ENCODE results near the gene SUV39H1. TPM values are rescaled to one million over a fixed set of nuclear protein-coding genes. Genes with fewer than 3 reads are reported as not detected.
A peak's percentile ranks its signal among the peaks of the same experiment; 100 is the strongest.
"Not testable (repeated sequence)": the region's sequence is repeated elsewhere in the genome, so short reads cannot be mapped to it uniquely, and the experiment has no call there.

The SUV39H1 gene
- total RNA-seq, 1 donor from 2014 or later = 11.5 TPM

DNA sequence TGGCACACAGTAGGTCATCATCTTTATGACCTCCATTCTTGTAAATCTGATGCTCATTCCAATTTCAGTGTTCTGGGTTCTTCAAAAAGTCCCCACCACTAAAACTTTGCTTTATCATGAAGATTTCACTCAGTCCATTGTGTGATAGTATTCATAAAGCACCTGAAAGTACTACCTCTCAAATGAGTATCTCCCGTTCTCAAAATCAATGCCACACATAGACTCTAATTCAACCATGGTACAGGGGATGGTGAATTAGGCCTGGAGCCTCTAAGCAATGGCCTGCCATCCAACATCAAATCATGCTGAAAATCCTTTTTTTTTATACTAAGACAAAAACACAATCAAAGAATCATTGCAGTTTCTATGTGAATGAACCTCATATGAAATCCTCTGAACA is 32.4 kb upstream of the SUV39H1 start:
- TF ChIP-seq, protein P1, sequence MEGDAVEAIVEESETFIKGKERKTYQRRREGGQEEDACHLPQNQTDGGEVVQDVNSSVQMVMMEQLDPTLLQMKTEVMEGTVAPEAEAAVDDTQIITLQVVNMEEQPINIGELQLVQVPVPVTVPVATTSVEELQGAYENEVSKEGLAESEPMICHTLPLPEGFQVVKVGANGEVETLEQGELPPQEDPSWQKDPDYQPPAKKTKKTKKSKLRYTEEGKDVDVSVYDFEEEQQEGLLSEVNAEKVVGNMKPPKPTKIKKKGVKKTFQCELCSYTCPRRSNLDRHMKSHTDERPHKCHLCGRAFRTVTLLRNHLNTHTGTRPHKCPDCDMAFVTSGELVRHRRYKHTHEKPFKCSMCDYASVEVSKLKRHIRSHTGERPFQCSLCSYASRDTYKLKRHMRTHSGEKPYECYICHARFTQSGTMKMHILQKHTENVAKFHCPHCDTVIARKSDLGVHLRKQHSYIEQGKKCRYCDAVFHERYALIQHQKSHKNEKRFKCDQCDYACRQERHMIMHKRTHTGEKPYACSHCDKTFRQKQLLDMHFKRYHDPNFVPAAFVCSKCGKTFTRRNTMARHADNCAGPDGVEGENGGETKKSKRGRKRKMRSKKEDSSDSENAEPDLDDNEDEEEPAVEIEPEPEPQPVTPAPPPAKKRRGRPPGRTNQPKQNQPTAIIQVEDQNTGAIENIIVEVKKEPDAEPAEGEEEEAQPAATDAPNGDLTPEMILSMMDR (conservative IDR thresholded peaks at IDR 0.05) = no peak
- DNase-seq (ENCODE audit: extremely low spot score, unreplicated experiment) = no peak
- no peaks in the 10 kb centered on the region for H3K9me3 Mint-ChIP-seq
- H3K4me3 Mint-ChIP-seq = no peak overlapping the region
- no peaks in the 10 kb centered on the region for H3K36me3 Mint-ChIP-seq
- no peaks in the 10 kb centered on the region for H3K4me1 Mint-ChIP-seq (ENCODE audit: unreplicated experiment)
- H3K27ac Mint-ChIP-seq = no peak overlapping the region
- H3K27me3 Mint-ChIP-seq = no peaks in the 10 kb centered on the region

DNA sequence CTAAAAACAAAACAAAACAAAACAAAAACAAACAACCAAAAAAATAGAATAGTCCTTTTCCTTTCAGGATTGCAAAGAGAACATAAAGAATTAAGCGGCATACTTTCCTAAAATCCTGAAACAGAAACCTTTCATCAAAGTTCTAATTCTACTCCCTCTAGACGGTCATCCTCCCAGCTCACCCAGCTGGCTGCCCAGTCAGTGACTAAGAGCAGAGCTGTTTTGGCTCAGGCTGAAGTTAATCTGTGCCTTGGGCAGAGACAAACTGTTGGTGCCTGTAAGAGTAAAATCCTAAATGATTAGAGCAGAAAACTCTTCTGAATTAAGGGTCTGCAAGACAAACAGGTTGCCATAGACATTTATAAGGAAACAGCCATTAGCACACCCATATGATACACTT is 30.5 kb upstream of the SUV39H1 start:
- Mint-ChIP-seq H3K4me1 (ENCODE audit: unreplicated experiment) (no peaks in the 10 kb centered on the region), H3K36me3 (no peaks in the 10 kb centered on the region), H3K27me3 (no peaks in the 10 kb centered on the region), H3K27ac (no peak overlapping the region), H3K9me3 (no peaks in the 10 kb centered on the region), H3K4me3 (no peak overlapping the region)
- DNase-seq (ENCODE audit: extremely low spot score, unreplicated experiment) = no peak
- TF ChIP-seq, protein P1 (conservative IDR thresholded peaks at IDR 0.05) = no peak

GRCh38 chrX:48666649-48667048 is 29.9 kb upstream of the SUV39H1 start:
- Mint-ChIP-seq H3K4me1 (ENCODE audit: unreplicated experiment) (no peaks in the 10 kb centered on the region), H3K27ac (no peak overlapping the region), H3K9me3 (no peaks in the 10 kb centered on the region), H3K27me3 (no peaks in the 10 kb centered on the region), H3K4me3 (no peak overlapping the region), H3K36me3 (no peaks in the 10 kb centered on the region)
- no peak for DNase-seq (ENCODE audit: extremely low spot score, unreplicated experiment)
- TF ChIP-seq, protein P1 (conservative IDR thresholded peaks at IDR 0.05) = no peak

GRCh38 chrX:48667509-48667908 is 29.0 kb upstream of the SUV39H1 start:
- no peaks in the 10 kb centered on the region for H3K36me3 Mint-ChIP-seq
- no peaks in the 10 kb centered on the region for H3K4me1 Mint-ChIP-seq (ENCODE audit: unreplicated experiment)
- H3K9me3 Mint-ChIP-seq = no peaks in the 10 kb centered on the region

DNA sequence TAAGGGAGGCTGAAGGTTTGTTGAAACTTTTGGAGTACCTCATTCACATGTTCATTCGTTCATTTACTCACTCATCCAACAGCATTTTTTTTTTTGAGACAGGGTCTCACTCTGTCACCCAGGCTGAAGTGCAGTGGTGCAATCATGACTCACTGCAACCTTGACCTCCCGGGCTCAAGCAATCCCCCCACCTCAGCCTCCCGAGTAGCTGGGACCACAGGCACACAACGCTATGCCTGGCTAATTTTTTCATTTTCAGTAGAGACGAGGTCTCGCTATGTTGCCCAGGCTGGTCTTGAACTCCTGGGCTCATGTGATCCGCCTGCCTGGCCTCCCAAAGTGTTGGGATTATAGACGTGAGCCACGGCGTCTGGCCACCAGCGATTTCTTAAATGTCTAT is 28.3 kb upstream of the SUV39H1 start:
- not testable (repeated sequence) for H3K36me3 Mint-ChIP-seq; H3K27ac Mint-ChIP-seq; H3K4me3 Mint-ChIP-seq; DNase-seq (ENCODE audit: extremely low spot score, unreplicated experiment); H3K9me3 Mint-ChIP-seq; H3K27me3 Mint-ChIP-seq; H3K4me1 Mint-ChIP-seq (ENCODE audit: unreplicated experiment)

More at GRCh38 chrX:48667509-48667908, 29.0 kb upstream of the SUV39H1 start:
- DNase-seq (ENCODE audit: extremely low spot score, unreplicated experiment) = no peak
- H3K27me3 Mint-ChIP-seq = no peaks in the 10 kb centered on the region
- H3K4me3 Mint-ChIP-seq = no peak overlapping the region
- H3K27ac Mint-ChIP-seq = no peak overlapping the region
- TF ChIP-seq, protein P1 (conservative IDR thresholded peaks at IDR 0.05) = no peak

DNA sequence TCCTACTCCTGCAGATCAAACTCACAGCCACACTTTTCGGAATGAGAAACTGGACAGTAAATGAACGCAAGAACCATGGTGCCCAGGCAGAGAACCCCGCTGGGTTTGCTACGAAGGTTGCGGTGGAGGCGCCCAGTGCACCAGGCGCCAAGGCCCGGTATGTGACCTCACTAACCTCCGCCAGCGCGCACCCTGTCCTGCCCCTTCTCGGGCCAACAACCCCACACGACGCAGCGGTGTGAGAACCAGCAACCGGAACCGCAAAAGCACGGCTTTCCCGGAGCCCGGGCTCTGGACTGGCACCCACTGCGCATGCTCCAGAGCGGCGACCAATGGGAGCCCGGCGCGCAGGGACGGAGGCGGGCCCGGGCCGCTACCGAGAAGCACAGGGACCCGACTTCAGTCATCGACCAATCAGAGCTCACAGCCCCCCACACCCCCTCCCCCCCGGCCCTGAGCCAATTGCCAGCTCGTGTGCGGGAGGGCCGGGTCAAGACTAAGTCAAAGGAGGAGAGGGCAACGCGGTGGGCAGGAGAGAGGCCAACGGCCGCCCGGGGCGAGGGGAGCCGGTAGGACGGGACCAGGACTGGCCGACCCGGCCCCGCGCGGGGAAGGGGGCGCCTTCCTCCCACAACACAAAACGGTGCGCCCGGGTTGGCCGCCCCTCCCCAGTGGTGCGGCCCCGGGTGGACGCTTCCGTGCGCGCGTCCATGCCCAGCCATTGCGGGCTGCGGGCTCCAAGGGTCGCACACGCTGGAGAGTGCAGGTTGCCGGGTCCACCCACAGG is 20.2 kb upstream of the SUV39H1 start:
- Mint-ChIP-seq H3K27ac (peak overlapping the region; percentile 90), H3K9me3 (no peaks in the 10 kb centered on the region), H3K4me3 (peak overlapping the region; percentile 95), H3K27me3 (no peaks in the 10 kb centered on the region), H3K36me3 (no peaks in the 10 kb centered on the region), H3K4me1 (ENCODE audit: unreplicated experiment) (peaks cover 8% of the 10 kb centered on the region)
- peak; percentile 91 for DNase-seq (ENCODE audit: extremely low spot score, unreplicated experiment)
- TF ChIP-seq, protein P1 (conservative IDR thresholded peaks at IDR 0.05) = no peak
